Muscle layer of duodenum (tissue), 2 donors: ENCODE data around the gene CAMKMT.

Experiments
- H3K27ac ChIP-seq: one replicate; pipeline ENCODE4 v1.7.0; 2013; ENCODE audit warnings: mild to moderate bottlenecking, low read length
- H3K27me3 ChIP-seq: one replicate; pipeline ENCODE4 v1.7.0; 2013; ENCODE audit warnings: low read depth, mild to moderate bottlenecking, control low read depth, low read length
- H3K36me3 ChIP-seq, 2 donors: one replicate each; pipeline ENCODE4 v1.7.0; 2013; ENCODE audit warnings: low read length in 2 of 2, control low read depth in 1 of 2, mild to moderate bottlenecking in 1 of 2; ENCODE audit not compliant: insufficient read depth in 2 of 2, control insufficient read depth in 1 of 2
- H3K4me1 ChIP-seq, 2 donors: one replicate each; pipeline ENCODE4 v1.7.0; 2013; ENCODE audit warnings: low read length in 2 of 2, mild to moderate bottlenecking in 2 of 2, control low read depth in 1 of 2, moderate library complexity in 1 of 2; ENCODE audit not compliant: insufficient read depth in 2 of 2, control insufficient read depth in 1 of 2
- H3K4me3 ChIP-seq, 2 donors: one replicate each; pipeline ENCODE4 v1.7.0; 2013; ENCODE audit warnings: low read length in 2 of 2, low read depth in 1 of 2, mild to moderate bottlenecking in 1 of 2
- H3K9me3 ChIP-seq, 2 donors: one replicate each; pipeline ENCODE4 v1.7.0; 2013; ENCODE audit warnings: low read length in 2 of 2, control low read depth in 1 of 2, mild to moderate bottlenecking in 1 of 2; ENCODE audit not compliant: control insufficient read depth in 1 of 2
- donor health status: healthy.

CAMKMT gene

DNA sequence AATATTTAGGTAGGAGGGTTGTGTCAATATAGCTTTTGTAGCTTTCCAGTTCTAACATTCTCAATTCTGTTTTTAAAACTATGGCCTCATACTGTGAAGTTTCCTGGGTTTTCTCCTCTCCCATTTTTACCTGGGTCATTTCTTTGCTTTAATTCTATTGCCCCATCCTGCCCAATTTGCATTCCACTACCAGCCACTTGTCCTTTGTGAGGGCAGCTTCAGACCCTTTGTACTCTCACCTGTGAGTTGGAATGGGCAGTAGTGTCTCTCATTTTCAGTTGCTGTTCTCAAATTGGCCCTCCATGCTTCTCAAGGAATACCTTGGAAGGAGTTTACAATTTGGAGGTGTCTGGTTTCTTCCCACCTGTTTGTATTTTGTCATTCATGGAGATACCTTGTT lies 108.4 kb downstream of the CAMKMT start:
- Histone ChIP-seq H3K4me3 (no peak overlapping the region), H3K27me3 (no peaks in the 10 kb centered on the region), H3K36me3 (no peaks in the 10 kb centered on the region), H3K4me1 (no peaks in the 10 kb centered on the region), H3K9me3 (peaks cover 0 to 1% of the 10 kb centered on the region in 2 donors), H3K27ac (no peak overlapping the region)

DNA sequence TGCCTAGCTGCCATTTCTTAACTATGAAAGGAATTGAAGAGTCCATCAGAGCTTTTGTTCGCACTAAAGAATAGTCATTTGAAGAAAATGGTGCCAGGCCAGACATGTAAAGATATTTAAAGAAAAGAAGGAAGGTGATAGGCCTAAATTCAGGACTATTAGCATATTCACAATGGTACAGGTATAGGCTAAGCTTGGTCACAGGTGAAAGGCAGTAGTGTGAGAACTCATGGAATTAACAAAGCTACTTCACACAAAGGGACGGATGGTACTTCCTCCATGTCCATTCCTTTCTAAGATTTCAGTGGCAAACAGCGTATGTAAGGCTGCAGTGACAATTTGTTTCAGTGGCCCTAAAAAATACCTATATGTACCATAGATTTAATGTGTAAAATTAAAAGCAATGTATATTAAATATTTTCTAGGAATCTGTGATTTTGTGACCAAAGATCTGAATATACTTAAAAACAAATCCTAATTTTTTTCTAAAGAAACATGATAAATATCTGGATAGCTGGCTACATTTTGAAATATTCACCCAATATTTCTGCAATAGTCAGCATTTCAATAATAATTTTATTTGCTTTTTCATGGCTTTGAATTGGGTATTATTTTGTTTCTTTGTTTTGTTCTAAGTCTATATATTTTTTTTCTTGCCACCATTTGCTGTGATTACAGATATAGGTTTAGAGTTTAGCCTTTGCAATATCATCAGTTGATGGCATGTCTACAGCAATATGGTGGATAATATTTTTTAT lies 116.1 kb downstream of the CAMKMT start:
- Histone ChIP-seq H3K4me3 (no peak overlapping the region), H3K9me3 (no peaks in the 10 kb centered on the region), H3K27me3 (no peaks in the 10 kb centered on the region), H3K36me3 (peaks cover 0 to 2% of the 10 kb centered on the region in 2 donors), H3K27ac (no peak overlapping the region), H3K4me1 (no peaks in the 10 kb centered on the region)

DNA sequence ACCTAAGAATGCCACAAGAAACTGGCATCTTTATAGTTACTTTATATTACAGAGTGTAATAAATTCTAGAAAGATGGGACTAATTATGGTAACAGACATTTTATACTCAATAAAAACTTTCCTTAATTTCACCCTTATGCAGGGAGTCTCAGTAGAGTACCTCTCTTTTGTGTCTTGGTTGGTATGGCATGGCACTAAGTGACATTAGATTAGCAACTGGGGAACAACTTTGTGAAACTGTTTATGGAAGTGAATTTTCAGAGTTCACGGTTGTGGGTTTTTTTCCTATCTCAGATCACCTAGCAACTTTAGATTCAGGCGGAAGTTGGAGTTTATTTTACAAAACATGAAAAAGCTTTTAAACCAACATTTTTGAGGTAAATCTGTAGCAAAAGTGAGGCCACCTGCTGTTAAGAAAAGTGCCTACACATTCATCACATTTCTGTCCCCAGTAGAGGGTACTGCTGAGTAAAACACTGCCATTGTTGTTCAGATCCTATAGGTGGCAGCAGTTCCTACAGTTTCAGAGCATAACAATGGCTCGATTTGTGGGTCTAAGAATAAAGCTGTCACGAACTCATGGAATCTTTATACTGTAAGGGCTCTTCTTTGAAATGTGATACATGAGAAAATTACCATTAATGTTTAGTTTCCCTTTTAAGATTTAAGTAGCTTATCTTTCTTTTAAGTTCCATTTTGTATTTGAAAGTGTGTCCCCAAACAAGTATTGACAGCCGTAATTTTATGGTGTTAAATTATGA lies 117.6 kb downstream of the CAMKMT start:
- H3K9me3 ChIP-seq, result no peaks in the 10 kb centered on the region
- no peaks in the 10 kb centered on the region for H3K4me1 ChIP-seq
- no peaks in the 10 kb centered on the region for H3K27me3 ChIP-seq
- no peak overlapping the region for H3K4me3 ChIP-seq
- H3K27ac ChIP-seq, result no peak overlapping the region
- peaks cover 0 to 5% of the 10 kb centered on the region in 2 donors for H3K36me3 ChIP-seq

DNA sequence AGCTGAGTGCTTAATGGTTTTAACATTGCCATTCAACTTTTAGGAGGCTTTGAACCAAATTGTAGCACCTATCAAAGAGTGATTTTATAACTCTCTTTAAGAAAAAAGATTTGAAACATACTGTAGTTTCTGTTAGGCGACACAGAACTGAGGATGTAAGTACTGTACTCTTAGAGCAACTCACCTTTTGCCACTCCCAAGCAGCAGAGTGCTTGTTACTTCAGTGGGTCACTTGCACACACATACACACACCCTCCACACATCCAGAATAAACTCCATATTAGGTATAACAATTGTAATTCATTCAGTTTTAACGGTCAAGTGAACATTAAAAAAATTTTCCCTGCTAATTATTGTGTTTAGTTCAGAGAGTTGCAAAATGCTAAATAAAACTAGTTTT lies 118.3 kb downstream of the CAMKMT start:
- Histone ChIP-seq H3K36me3 (peaks cover 0 to 5% of the 10 kb centered on the region in 2 donors), H3K27ac (no peak overlapping the region), H3K27me3 (no peaks in the 10 kb centered on the region), H3K4me3 (no peak overlapping the region), H3K4me1 (no peaks in the 10 kb centered on the region), H3K9me3 (no peaks in the 10 kb centered on the region)

DNA sequence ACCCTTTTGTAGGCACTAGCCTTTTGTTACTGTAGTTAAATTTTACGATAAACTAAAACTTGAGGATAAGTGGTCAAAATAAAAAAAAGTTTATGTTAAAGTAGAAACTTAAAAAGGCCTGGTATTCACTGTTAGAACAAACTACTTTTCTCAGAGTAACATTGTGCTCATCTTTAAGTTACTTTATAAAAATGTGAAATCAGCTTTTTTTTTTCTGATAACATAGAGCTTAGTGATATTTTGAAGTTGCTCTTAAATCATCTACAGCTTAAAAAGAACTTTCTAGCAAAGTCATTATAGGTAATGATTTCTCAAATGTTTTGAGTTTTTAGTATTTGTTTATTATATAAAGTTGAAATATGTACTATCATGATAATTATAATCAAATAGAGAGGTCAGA lies 125.3 kb downstream of the CAMKMT start:
- H3K4me3 ChIP-seq, result no peak overlapping the region
- no peaks in the 10 kb centered on the region for H3K9me3 ChIP-seq
- H3K27me3 ChIP-seq, result no peaks in the 10 kb centered on the region
- no peaks in the 10 kb centered on the region for H3K4me1 ChIP-seq
- H3K36me3 ChIP-seq, result peaks cover 0 to 5% of the 10 kb centered on the region in 2 donors
- H3K27ac ChIP-seq, result no peak overlapping the region

DNA sequence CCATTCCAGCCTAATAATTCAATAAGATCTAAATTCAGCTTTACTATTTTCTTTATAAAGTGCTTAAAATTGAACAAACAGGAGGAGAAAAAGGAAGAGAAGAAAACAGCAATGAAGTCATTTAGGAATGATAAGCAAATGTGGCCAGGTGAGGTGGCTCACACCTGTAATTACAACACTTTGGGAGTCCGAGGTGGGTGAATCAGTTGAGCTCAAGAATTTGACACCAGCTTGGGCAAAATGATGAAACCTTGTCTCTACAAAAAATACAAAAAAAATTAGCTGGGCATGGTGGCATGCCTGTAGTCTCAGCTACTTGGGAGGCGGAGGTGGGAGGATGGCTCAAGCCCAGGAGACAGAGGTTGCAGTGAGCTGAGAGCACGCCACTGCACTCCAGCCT lies 129.0 kb downstream of the CAMKMT start:
- Histone ChIP-seq H3K9me3 (no peaks in the 10 kb centered on the region), H3K27ac (no peak overlapping the region), H3K4me3 (no peak overlapping the region), H3K4me1 (no peaks in the 10 kb centered on the region), H3K36me3 (no peaks in the 10 kb centered on the region), H3K27me3 (no peaks in the 10 kb centered on the region)

DNA sequence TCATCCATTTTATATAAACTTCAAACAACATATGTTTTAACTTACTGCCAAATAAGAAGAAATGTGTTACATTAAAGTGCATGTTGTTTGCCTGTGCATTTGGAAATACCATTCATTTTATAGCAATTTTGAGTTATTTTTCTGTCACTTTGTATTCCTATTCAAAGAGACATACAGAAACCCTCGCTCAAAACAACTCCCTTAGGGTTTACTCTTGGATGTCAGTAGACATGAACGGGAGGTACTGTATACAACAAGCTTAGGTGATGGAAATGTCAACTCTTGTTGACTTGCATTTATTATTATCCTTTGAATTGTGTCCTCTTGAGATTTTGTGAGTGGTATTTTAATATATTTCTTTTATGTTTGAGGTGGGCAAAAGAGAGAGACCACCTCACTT lies 132.3 kb downstream of the CAMKMT start:
- Histone ChIP-seq H3K4me1 (no peaks in the 10 kb centered on the region), H3K9me3 (no peaks in the 10 kb centered on the region), H3K36me3 (no peaks in the 10 kb centered on the region), H3K27me3 (no peaks in the 10 kb centered on the region), H3K27ac (no peak overlapping the region), H3K4me3 (no peak overlapping the region)

DNA sequence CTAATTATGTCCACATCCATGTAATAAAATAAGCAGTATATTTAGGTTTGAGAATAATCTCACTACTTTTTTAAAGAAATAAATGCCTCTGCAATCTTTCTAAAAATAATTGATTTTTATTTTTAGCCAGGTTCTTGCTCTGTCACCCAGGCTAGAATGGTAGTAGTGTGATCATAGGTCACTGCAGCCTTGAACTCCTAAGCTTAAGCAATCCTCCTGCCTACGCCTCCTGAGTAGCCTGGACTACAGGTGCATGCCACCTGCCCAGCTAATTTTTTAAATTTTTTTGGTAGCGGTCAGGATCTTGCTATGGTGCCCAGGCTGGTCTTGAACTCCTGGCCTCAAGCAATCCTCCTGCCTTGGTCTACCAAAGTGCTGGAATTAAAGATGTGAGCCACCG lies 133.3 kb downstream of the CAMKMT start:
- Histone ChIP-seq H3K27me3 (no peaks in the 10 kb centered on the region), H3K4me1 (no peaks in the 10 kb centered on the region), H3K27ac (no peak overlapping the region), H3K9me3 (no peaks in the 10 kb centered on the region), H3K4me3 (no peak overlapping the region), H3K36me3 (no peaks in the 10 kb centered on the region)

DNA sequence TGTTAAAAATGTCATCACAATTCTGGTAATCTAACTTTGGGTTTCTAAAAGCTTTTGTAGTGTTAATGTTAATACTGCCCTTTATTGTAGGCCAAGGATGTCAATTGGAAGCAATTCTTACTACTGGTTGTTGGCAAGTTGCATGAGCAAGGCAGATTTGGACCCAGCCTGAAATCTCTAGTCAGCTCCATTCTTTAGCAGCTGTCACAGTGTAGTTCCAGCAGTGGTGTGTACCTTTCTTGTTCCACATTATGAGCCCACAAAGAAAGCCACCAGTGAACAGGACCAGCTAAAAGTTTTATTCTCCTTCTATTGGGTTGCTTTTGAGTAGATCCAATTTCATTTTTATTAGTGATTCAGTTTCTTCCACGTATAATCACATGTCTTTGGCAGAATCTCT lies 133.8 kb downstream of the CAMKMT start:
- no peaks in the 10 kb centered on the region for H3K9me3 ChIP-seq
- H3K27me3 ChIP-seq, result no peaks in the 10 kb centered on the region
- no peaks in the 10 kb centered on the region for H3K4me1 ChIP-seq
- no peak overlapping the region for H3K4me3 ChIP-seq
- H3K27ac ChIP-seq, result no peak overlapping the region
- H3K36me3 ChIP-seq, result no peaks in the 10 kb centered on the region

DNA sequence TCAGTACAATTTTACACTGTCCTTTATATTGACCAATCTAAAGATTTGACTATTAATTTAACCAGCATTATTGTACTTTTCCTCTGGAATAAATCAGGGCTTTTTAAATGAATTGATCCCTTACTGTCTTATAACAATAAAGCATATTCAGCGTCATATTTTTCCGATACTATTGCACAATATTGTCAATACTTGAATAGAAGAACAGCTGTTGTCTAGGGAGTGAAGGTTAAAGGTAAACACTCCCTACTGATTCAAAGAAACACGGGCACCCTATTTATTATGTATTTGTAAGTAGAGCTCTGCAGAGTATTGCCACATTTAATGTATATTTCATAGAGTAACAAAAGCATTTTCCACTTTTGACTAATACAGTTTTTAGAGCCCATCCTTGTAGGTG lies 134.4 kb downstream of the CAMKMT start:
- Histone ChIP-seq H3K4me1 (no peaks in the 10 kb centered on the region), H3K27me3 (no peaks in the 10 kb centered on the region), H3K36me3 (no peaks in the 10 kb centered on the region), H3K27ac (no peak overlapping the region), H3K9me3 (no peaks in the 10 kb centered on the region), H3K4me3 (no peak overlapping the region)

DNA sequence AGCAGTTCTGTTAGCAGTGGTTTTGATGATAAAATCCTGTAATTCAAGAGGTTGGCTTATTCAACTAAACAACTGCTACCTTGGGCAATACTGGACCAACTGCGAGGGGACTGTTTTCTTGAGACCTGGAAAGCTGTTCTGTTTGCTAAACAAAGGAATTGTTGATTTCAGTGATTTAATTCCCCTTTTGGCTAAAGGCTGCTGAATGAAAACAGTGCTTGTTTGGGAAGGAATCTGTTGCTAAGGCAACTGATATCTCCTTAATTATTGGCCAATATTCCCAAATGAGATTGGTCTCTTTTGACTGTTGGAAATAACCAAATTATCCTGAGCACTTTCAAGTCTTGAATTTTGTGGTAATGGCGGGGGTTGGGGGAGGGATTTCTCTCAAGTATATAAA lies 136.8 kb downstream of the CAMKMT start:
- no peak overlapping the region for H3K4me3 ChIP-seq
- H3K9me3 ChIP-seq, result no peaks in the 10 kb centered on the region
- H3K36me3 ChIP-seq, result no peaks in the 10 kb centered on the region
- H3K4me1 ChIP-seq, result no peaks in the 10 kb centered on the region
- no peak overlapping the region for H3K27ac ChIP-seq
- H3K27me3 ChIP-seq, result no peaks in the 10 kb centered on the region
